CD4-positive, alpha-beta T cell (primary cell): ENCODE results near the gene NUDT17. TPM values are rescaled to one million over a fixed set of nuclear protein-coding genes. Genes with fewer than 3 reads are reported as not detected.
A peak's percentile ranks its signal among the peaks of the same experiment; 100 is the strongest.

ENCODE experiments used
- ATAC-seq: fragments of 200-7000 bp; cut with Tn5 transposase; one replicate; pipeline ENCODE4 v1.10.0; 2022; ENCODE audit warnings: mild to moderate bottlenecking; ENCODE audit not compliant: poor library complexity
- CTCF ChIA-PET: fragments of 350-600 bp; sonication (Branson Sonifier 250); formaldehyde crosslinking; loops from one replicate; lab custom pipeline; 2021; ENCODE audit warnings: antibody characterized with exemption, inconsistent platforms; lab: Charles Lee
- POLR2A ChIA-PET: fragments of 350-600 bp; sonication (Branson Sonifier 250); formaldehyde crosslinking; loops from one replicate; lab custom pipeline; 2021; ENCODE audit warnings: antibody characterized with exemption, inconsistent platforms; lab: Charles Lee
- DNase-seq, 14 experiments: peaks; one replicate each; pipeline ENCODE4 v3.0.0-alpha.2; 2013 to 2020; ENCODE audit warnings: mixed read lengths in 2 of 14
- H3K27ac ChIP-seq, 2 donors: one replicate each; pipeline versions ENCODE4 v1.5.1 to v1.7.0; 2013; ENCODE audit warnings: low read length in 2 of 2, low read depth in 1 of 2, mild to moderate bottlenecking in 1 of 2
- H3K27me3 ChIP-seq, 2 experiments: 1 replicate in 1 of 2; 2 replicates in 1 of 2; pipeline versions ENCODE4 v1.6.1 to v1.7.0; 2013; ENCODE audit warnings: low read length in 2 of 2, control low read depth in 1 of 2, mild to moderate bottlenecking in 1 of 2, moderate library complexity in 1 of 2; ENCODE audit not compliant: insufficient read depth in 2 of 2, control insufficient read depth in 1 of 2
- H3K36me3 ChIP-seq: one replicate; pipeline ENCODE4 v1.6.1; 2013; ENCODE audit warnings: low read length, control low read depth; ENCODE audit not compliant: insufficient read depth
- H3K4me1 ChIP-seq: one replicate; pipeline ENCODE4 v1.6.1; 2013; ENCODE audit warnings: low read length, control low read depth; ENCODE audit not compliant: insufficient read depth
- H3K4me3 ChIP-seq: one replicate; pipeline ENCODE4 v1.5.1; 2013; ENCODE audit warnings: mild to moderate bottlenecking, low read length, moderate library complexity
- H3K9me3 ChIP-seq, 2 experiments: 1 replicate in 1 of 2; 2 replicates in 1 of 2; pipeline versions ENCODE4 v1.6.1 to v1.7.0; 2013; ENCODE audit warnings: low read length in 2 of 2, mild to moderate bottlenecking in 2 of 2, control low read depth in 1 of 2, moderate library complexity in 1 of 2; ENCODE audit not compliant: control insufficient read depth in 1 of 2, insufficient read depth in 1 of 2
- H3K27ac Mint-ChIP-seq: one replicate; pipeline ENCODE4 v1.8.0; 2020; ENCODE audit warnings: mixed read lengths
- H3K27me3 Mint-ChIP-seq: one replicate; pipeline ENCODE4 v1.8.0; 2021; ENCODE audit warnings: mixed read lengths
- H3K36me3 Mint-ChIP-seq: one replicate; pipeline ENCODE4 v1.8.0; 2021; ENCODE audit warnings: low read depth, mixed read lengths
- H3K4me1 Mint-ChIP-seq: one replicate; pipeline ENCODE4 v1.8.0; 2021; ENCODE audit warnings: low read depth, mixed read lengths
- H3K4me3 Mint-ChIP-seq: one replicate; pipeline ENCODE4 v1.8.0; 2020; ENCODE audit warnings: mild to moderate bottlenecking, mixed read lengths
- H3K9me3 Mint-ChIP-seq: one replicate; pipeline ENCODE4 v1.8.0; 2020; ENCODE audit warnings: mixed read lengths
- CTCF ChIP-seq: fragments of 200-600 bp; IDR thresholded peaks from one replicate; pipeline ENCODE4 v1.8.0; 2022; ENCODE audit warnings: antibody characterized with exemption, mild to moderate bottlenecking
- intact Hi-C, 2 experiments: fragments of 100-400 bp; cut with DNase I in 1 of 2; cut with micrococcal nuclease in 1 of 2; formaldehyde crosslinking; loops; one replicate each; pipeline versions ENCODE4 v1.15.1 to v1.9.0; 2023 to 2025; cut with DNase I, micrococcal nuclease
- total RNA-seq, 174 experiments: library from RNA in 2 of 174; stranded (reverse) in 2 of 174; gene quantifications; one replicate each; pipeline ENCODE4 v1.2.3 and lab custom pipeline; 2021 to 2026

Gene NUDT17
- total RNA-seq, 2 experiments from 2014 or later: 1.6 to 2.8 TPM

- Mint-ChIP-seq H3K27ac (no peak overlapping the region), H3K27me3 (no peaks in the 10 kb centered on the region), H3K4me1 (peaks cover 3% of the 10 kb centered on the region), H3K36me3 (no peaks in the 10 kb centered on the region), H3K9me3 (no peaks in the 10 kb centered on the region), H3K4me3 (no peak overlapping the region)
- Histone ChIP-seq H3K27ac (no peak overlapping the region), H3K9me3 (no peaks in the 10 kb centered on the region), H3K36me3 (no peaks in the 10 kb centered on the region), H3K4me1 (peaks cover 4% of the 10 kb centered on the region), H3K27me3 (no peaks in the 10 kb centered on the region), H3K4me3 (no peak overlapping the region)
- ATAC-seq (no peak), DNase-seq (no peak)
- POLR2A ChIA-PET: interaction anchor here (0.9 to 1.5 kb wide), 5 partner anchors 36 to 147 kb away, joined by 3 to 6 read pairs (median 3); partner anchors contain the start of genes ANKRD34A, POLR3GL and RBM8A
- intact Hi-C loops: loop anchor here in 1 of 2 experiments (1.0 kb wide), 1 partner anchor 122 kb away; no protein-coding TSS in a partner anchor
- CTCF ChIA-PET: interaction anchor here (0.6 to 2.3 kb wide), 14 partner anchors 9 to 129 kb away, joined by 3 to 15 read pairs (median 4); partner anchors contain the start of genes ANKRD34A, LIX1L, PIAS3 and POLR3GL
- no peak for TF ChIP-seq CTCF
Measured at GRCh38 chr1:145891143-145891542, 45.7 kb downstream of the NUDT17 start.

- intact Hi-C loops: loop anchor here (1.0 kb wide), 1 partner anchor 121 kb away; no protein-coding TSS in a partner anchor
- Histone ChIP-seq H3K9me3 (no peaks in the 10 kb centered on the region), H3K4me1 (no peaks in the 10 kb centered on the region), H3K27ac (no peak overlapping the region), H3K36me3 (no peaks in the 10 kb centered on the region), H3K27me3 (no peaks in the 10 kb centered on the region), H3K4me3 (no peak overlapping the region)
- Mint-ChIP-seq H3K36me3 (peaks cover 5% of the 10 kb centered on the region), H3K4me1 (no peaks in the 10 kb centered on the region), H3K4me3 (no peak overlapping the region), H3K27me3 (no peaks in the 10 kb centered on the region), H3K9me3 (no peaks in the 10 kb centered on the region), H3K27ac (no peak overlapping the region)
- CTCF ChIA-PET: interaction anchor here (0.6 to 2.3 kb wide), 20 partner anchors 9 to 140 kb away, joined by 3 to 15 read pairs (median 3); partner anchors contain the start of genes ANKRD34A, ITGA10, LIX1L and PIAS3
- ATAC-seq (peak; percentile 70), DNase-seq (peak; percentile 18 to 70 (median 40))
- TF ChIP-seq CTCF: peak; percentile 82
- POLR2A ChIA-PET: interaction anchor here (0.9 to 1.5 kb wide), 6 partner anchors 33 to 146 kb away, joined by 3 to 6 read pairs (median 4); partner anchors contain the start of genes ANKRD34A, PIAS3, POLR3GL and RBM8A
Measured at GRCh38 chr1:145891587-145892485, 46.4 kb downstream of the NUDT17 start.

GRCh38 chr1:145892486-145893087 lies 47.2 kb downstream of the NUDT17 start:
- Mint-ChIP-seq H3K9me3 (no peaks in the 10 kb centered on the region), H3K36me3 (peaks cover 11% of the 10 kb centered on the region), H3K27me3 (no peaks in the 10 kb centered on the region), H3K27ac (no peak overlapping the region), H3K4me3 (no peak overlapping the region), H3K4me1 (no peaks in the 10 kb centered on the region)
- no peak for ATAC-seq
- no peak for TF ChIP-seq CTCF
- no peak for DNase-seq
- Histone ChIP-seq H3K4me3 (no peak overlapping the region), H3K4me1 (no peaks in the 10 kb centered on the region), H3K36me3 (no peaks in the 10 kb centered on the region), H3K9me3 (no peaks in the 10 kb centered on the region), H3K27ac (no peak overlapping the region), H3K27me3 (no peaks in the 10 kb centered on the region)
- ChIA-PET CTCF (interaction anchor here (0.6 to 2.3 kb wide), 13 partner anchors 10 to 140 kb away, joined by 3 to 15 read pairs (median 4); partner anchors contain the start of genes ANKRD34A, ITGA10, LIX1L and PIAS3), POLR2A (interaction anchor here (0.9 to 1.5 kb wide), 4 partner anchors 21 to 96 kb away, joined by 3 to 6 read pairs (median 5); partner anchors contain the start of genes PIAS3 and RBM8A)
- intact Hi-C loops: loop anchor here in 1 of 2 experiments (1.0 kb wide), 1 partner anchor 121 kb away; no protein-coding TSS in a partner anchor
